ENCODE data around the gene STEAP3. TPM values are rescaled to one million over a fixed set of nuclear protein-coding genes. Genes with fewer than 3 reads are reported as not detected.

The STEAP3 gene
- total RNA-seq, 4 donors from 2014 or later, result 2.5 to 5.9 (median 5.2) TPM

DNA sequence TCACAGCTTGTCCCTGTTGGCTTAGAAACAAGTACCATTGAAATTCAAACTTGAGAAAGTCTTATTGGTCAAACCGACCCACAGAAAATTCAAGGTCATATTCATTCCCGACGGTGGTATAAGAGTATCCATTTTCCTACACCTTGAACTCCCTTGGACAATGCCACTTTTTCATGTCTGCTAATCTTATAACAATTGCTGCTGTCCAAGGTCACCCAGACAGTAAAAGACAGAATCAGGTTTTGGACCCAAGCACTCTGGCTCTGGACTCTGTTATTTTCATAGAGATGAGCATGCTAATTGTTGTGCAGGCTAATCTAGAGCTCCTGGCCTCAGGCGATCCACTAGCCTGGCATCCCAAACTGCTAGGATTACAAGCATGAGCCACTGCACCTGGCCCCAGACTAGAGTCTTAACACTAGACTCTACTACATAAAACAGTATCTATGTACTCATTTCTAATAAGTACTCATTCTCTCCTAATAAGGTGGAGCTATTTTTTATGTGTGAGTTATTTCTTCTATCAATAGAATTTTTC, 85.2 kb downstream of the STEAP3 start:
- Histone ChIP-seq H3K4me1 (no peaks in the 10 kb centered on the region), H3K4me3 (no peak overlapping the region), H3K27ac (replicated peaks in 1 of 4) (no peak overlapping the region)

DNA sequence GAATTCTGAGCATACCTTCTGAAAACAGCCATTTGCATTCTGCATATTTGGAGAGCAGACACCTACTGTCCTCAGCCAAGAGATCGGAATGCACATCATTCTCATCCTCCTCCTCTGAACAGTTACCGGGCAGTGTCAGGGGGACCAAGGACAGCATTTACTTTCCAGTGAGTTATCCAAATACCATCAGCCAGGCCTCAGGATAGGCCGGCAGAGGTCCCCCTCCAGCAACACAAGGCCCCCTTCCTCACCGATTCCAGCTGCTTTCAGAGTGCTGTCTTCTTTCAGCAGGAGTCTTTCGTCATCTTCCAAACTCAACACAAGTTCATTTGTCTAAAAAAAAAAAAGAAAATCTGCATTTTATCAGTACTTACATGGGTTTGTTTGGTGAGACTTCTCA, 87.7 kb downstream of the STEAP3 start:
- H3K27ac ChIP-seq (replicated peaks in 1 of 4), result no peak overlapping the region
- intact Hi-C loops (cut with DNase I), result no loop called here

More for the DNA sequence above, 85.2 kb downstream of the STEAP3 start:
- 86% methylated on average over 4 of the region's 4 CpGs for WGBS
- intact Hi-C loops (cut with DNase I), result no loop called here
- no peaks in the 10 kb centered on the region for H3K9me3 ChIP-seq
- DNase-seq (ENCODE audit: extremely low spot score), result no peak
- peaks cover 0 to 13% (median 5%) of the 10 kb centered on the region in 4 donors for H3K36me3 ChIP-seq
- TF ChIP-seq CTCF (IDR thresholded peaks at IDR 0.05) (no peak), EP300 (IDR thresholded peaks at IDR 0.05) (no peak), POLR2AphosphoS5 (IDR thresholded peaks at IDR 0.05) (no peak), POLR2A (IDR thresholded peaks at IDR 0.05; ENCODE audit: low read depth) (no peak)
- no peaks in the 10 kb centered on the region for H3K27me3 ChIP-seq

GRCh38 chr2:119311831-119312230, 88.2 kb downstream of the STEAP3 start:
- H3K27ac ChIP-seq (replicated peaks in 1 of 4), result no peak overlapping the region
- peaks cover 0 to 16% (median 0%) of the 10 kb centered on the region in 4 donors for H3K4me1 ChIP-seq
- 94% methylated on average over 5 of the region's 9 CpGs for WGBS
- no peaks in the 10 kb centered on the region for H3K9me3 ChIP-seq
- H3K36me3 ChIP-seq, result peaks cover 0 to 13% (median 5%) of the 10 kb centered on the region in 4 donors
- H3K4me3 ChIP-seq, result no peak overlapping the region
- no peak for TF ChIP-seq EP300 (IDR thresholded peaks at IDR 0.05)
- no peak for TF ChIP-seq CTCF (IDR thresholded peaks at IDR 0.05)
- no peak for TF ChIP-seq POLR2A (IDR thresholded peaks at IDR 0.05; ENCODE audit: low read depth)
- no peak for TF ChIP-seq POLR2AphosphoS5 (IDR thresholded peaks at IDR 0.05)
- no peaks in the 10 kb centered on the region for H3K27me3 ChIP-seq
- intact Hi-C loops (cut with DNase I), result no loop called here
- no peak for DNase-seq (ENCODE audit: extremely low spot score)

More for the DNA sequence above, 87.7 kb downstream of the STEAP3 start:
- TF ChIP-seq POLR2AphosphoS5 (IDR thresholded peaks at IDR 0.05) (no peak), EP300 (IDR thresholded peaks at IDR 0.05) (no peak), POLR2A (IDR thresholded peaks at IDR 0.05; ENCODE audit: low read depth) (no peak), CTCF (IDR thresholded peaks at IDR 0.05) (no peak)
- Histone ChIP-seq H3K27me3 (no peaks in the 10 kb centered on the region), H3K4me1 (peaks cover 0 to 15% (median 0%) of the 10 kb centered on the region in 4 donors), H3K4me3 (no peak overlapping the region), H3K9me3 (no peaks in the 10 kb centered on the region), H3K36me3 (peaks cover 0 to 13% (median 5%) of the 10 kb centered on the region in 4 donors)
- WGBS, result 84% methylated on average over 5 of the region's 5 CpGs
- DNase-seq (ENCODE audit: extremely low spot score), result no peak

Other genes with a start within 250 kb of the STEAP3 start
- not detected for gene C1QL2, start 65.1 kb upstream of the STEAP3 start, total RNA-seq
- 10 to 100 TPM in 2 of 4 donors, 1 to 10 TPM in 2; 8.7 to 14.6 (median 11.2) TPM for gene C2orf76, start 143.0 kb downstream of the STEAP3 start, total RNA-seq
- gene DBI, start 143.1 kb downstream of the STEAP3 start, total RNA-seq, result 10 to 100 TPM; 41.8 to 72.3 (median 59.3) TPM
- gene TMEM37, start 208.0 kb downstream of the STEAP3 start, total RNA-seq, result 1 to 10 TPM; 1.7 to 2.8 (median 2.2) TPM

All from esophagus muscularis mucosa (tissue), 4 donors.